PC-3 (cell line): Measurements from ENCODE around the gene UFC1. TPM values are rescaled to one million over a fixed set of nuclear protein-coding genes. Genes with fewer than 3 reads are reported as not detected.

Source experiments
- ATAC-seq: fragments of 200-7000 bp; cut with Tn5 transposase; 2 replicates; pipeline ENCODE4 v1.9.1; 2020; ENCODE audit warnings: mild to moderate bottlenecking, moderate library complexity
- BruUV-seq: library from RNA; stranded (reverse); fragments of 400-500 nt; replicated peaks from 2 replicates; lab custom pipeline; 2021; lab: Mats Ljungman, UMichigan
- CTCF ChIA-PET: fragments of 300-600 bp; sonication (Branson Sonifier 250); formaldehyde crosslinking; loops from one replicate; lab custom pipeline; 2022; ENCODE audit warnings: antibody characterized with exemption; lab: Charles Lee
- POLR2A ChIA-PET: fragments of 300-600 bp; sonication (Branson Sonifier 250); formaldehyde crosslinking; loops from one replicate; lab custom pipeline; 2022; ENCODE audit warnings: antibody characterized with exemption; ENCODE audit not compliant: unreplicated experiment; lab: Charles Lee
- DNase-seq: peaks from one replicate; pipeline ENCODE4 v3.0.0-alpha.2; 2015
- H2AFZ ChIP-seq: fragments of 300-600 bp; sonication (generic); 2 replicates; pipeline ENCODE4 v1.6.0; 2016; ENCODE audit warnings: antibody characterized with exemption, low read length
- H3F3A ChIP-seq: fragments of 300-600 bp; sonication (generic); one replicate; pipeline ENCODE4 v1.6.0; 2017; ENCODE audit warnings: antibody characterized with exemption, low read length, control low read depth, mild to moderate bottlenecking; ENCODE audit not compliant: unreplicated experiment
- H3K27ac ChIP-seq: fragments of 300-600 bp; sonication (generic); 2 replicates; pipeline ENCODE4 v1.5.1; 2016; ENCODE audit warnings: mild to moderate bottlenecking, low read length
- H3K27me3 ChIP-seq: fragments of 300-600 bp; sonication (generic); 2 replicates; pipeline ENCODE4 v1.6.1; 2016; ENCODE audit warnings: low read length, mixed read lengths
- H3K36me3 ChIP-seq: fragments of 300-600 bp; sonication (generic); 2 replicates; pipeline ENCODE4 v1.6.1; 2016; ENCODE audit warnings: low read depth, mixed run types, low read length, mixed read lengths
- H3K4me1 ChIP-seq: fragments of 300-600 bp; sonication (generic); 2 replicates; pipeline ENCODE4 v1.5.1; 2016; ENCODE audit warnings: low read length; ENCODE audit not compliant: insufficient read depth
- H3K4me2 ChIP-seq: fragments of 300-600 bp; sonication (generic); 2 replicates; pipeline ENCODE4 v1.6.0; 2016; ENCODE audit warnings: low read length
- H3K4me3 ChIP-seq: fragments of 300-600 bp; sonication (generic); 2 replicates; pipeline ENCODE4 v1.5.1; 2016; ENCODE audit warnings: mild to moderate bottlenecking, low read length, mixed read lengths
- H3K79me2 ChIP-seq: fragments of 300-600 bp; sonication (generic); 2 replicates; pipeline ENCODE4 v1.6.1; 2017; ENCODE audit warnings: low read length, mixed read lengths
- H3K9ac ChIP-seq: fragments of 300-600 bp; sonication (generic); 2 replicates; pipeline ENCODE4 v1.6.0; 2016; ENCODE audit warnings: mild to moderate bottlenecking, low read length
- H3K9me2 ChIP-seq: fragments of 300-600 bp; sonication (generic); replicated peaks from 2 replicates; pipeline ENCODE4 v1.6.1; 2016; ENCODE audit warnings: mixed run types, low read length, mixed read lengths
- H3K9me3 ChIP-seq: fragments of 300-600 bp; sonication (generic); 2 replicates; pipeline ENCODE4 v1.6.1; 2016; ENCODE audit warnings: low read length, mixed read lengths
- H4K20me1 ChIP-seq: fragments of 300-600 bp; sonication (generic); 2 replicates; pipeline ENCODE4 v1.6.1; 2016; ENCODE audit warnings: low read length, mixed read lengths
- CTCF ChIP-seq: fragments of 300-600 bp; sonication (generic); conservative IDR thresholded peaks from 2 replicates; pipeline ENCODE4 v1.5.1; 2017; ENCODE audit warnings: antibody characterized with exemption, low read depth, mild to moderate bottlenecking, low read length
- EZH2 ChIP-seq: fragments of 300-600 bp; sonication (generic); IDR thresholded peaks from one replicate; pipeline ENCODE4 v1.6.1; 2017; ENCODE audit warnings: antibody characterized with exemption, mild to moderate bottlenecking, low read length; ENCODE audit not compliant: unreplicated experiment
- EZH2phosphoT487 ChIP-seq: fragments of 300-600 bp; sonication (generic); IDR thresholded peaks from 2 replicates; pipeline ENCODE4 v1.6.1; 2018; ENCODE audit warnings: mild to moderate bottlenecking, antibody characterized with exemption, low read length, borderline replicate concordance
- intact Hi-C: fragments of 100-400 bp; cut with micrococcal nuclease; formaldehyde crosslinking; loops from 2 replicates; pipeline ENCODE4 v1.9.0; 2023
- total RNA-seq: library from RNA; depleted of rRNA; stranded (reverse); fragments of >200 nt; gene quantifications from 2 replicates; pipeline ENCODE4 v1.2.3, GENCODE V29; 2014

UFC1 gene
- total RNA-seq, 1 experiment from 2014 or later: 113 TPM

GRCh38 chr1:161140755-161141400, 12.9 kb upstream of the UFC1 start:
- H3K9me2 ChIP-seq: no peaks in the 10 kb centered on the region
- H3K36me3 ChIP-seq: no peaks in the 10 kb centered on the region
- CTCF ChIA-PET: interaction anchor here (1.0 kb wide), 1 partner anchor 13 kb away, joined by 3 read pairs; the partner anchor contains the start of gene UFC1
- no peak overlapping the region for H3K4me3 ChIP-seq
- intact Hi-C loops: loop anchor here (1.0 kb wide), 2 partner anchors 144 to 148 kb away; no protein-coding TSS in a partner anchor
- no peak overlapping the region for H3K9ac ChIP-seq
- H3F3A ChIP-seq: no peaks in the 10 kb centered on the region
- no peaks in the 10 kb centered on the region for H3K9me3 ChIP-seq
- no peaks in the 10 kb centered on the region for H4K20me1 ChIP-seq
- POLR2A ChIA-PET: interaction anchor here (0.5 kb wide), 1 partner anchor 48 kb away, joined by 3 read pairs; no protein-coding TSS in a partner anchor
- H3K79me2 ChIP-seq: 0 out of 2 replicates have a peak, but pooled peaks cover 3% of the 10 kb centered on the region
- H3K27me3 ChIP-seq: no peaks in the 10 kb centered on the region
- H3K4me1 ChIP-seq: no peaks in the 10 kb centered on the region
- H3K4me2 ChIP-seq: no peak overlapping the region
- H3K27ac ChIP-seq: no peak overlapping the region
- TF ChIP-seq EZH2: no peak
- no peak overlapping the region for H2AFZ ChIP-seq
- ATAC-seq (no peak), DNase-seq (no peak)
- no TSS peak for BruUV-seq

GRCh38 chr1:161145832-161146231, 7.9 kb upstream of the UFC1 start:
- POLR2A ChIA-PET: no interaction called here
- ATAC-seq (no peak), DNase-seq (no peak)
- Histone ChIP-seq H3K4me3 (no peak overlapping the region), H3K27ac (no peak overlapping the region), H3K9ac (no peak overlapping the region), H2AFZ (no peak overlapping the region), H3K4me1 (no peaks in the 10 kb centered on the region), H3K79me2 (no peaks in the 10 kb centered on the region), H3K9me2 (no peaks in the 10 kb centered on the region), H4K20me1 (no peaks in the 10 kb centered on the region), H3K27me3 (no peaks in the 10 kb centered on the region), H3F3A (no peaks in the 10 kb centered on the region), H3K4me2 (no peak overlapping the region), H3K9me3 (no peaks in the 10 kb centered on the region), H3K36me3 (no peaks in the 10 kb centered on the region)
- BruUV-seq: no TSS peak
- TF ChIP-seq CTCF: no peak
- TF ChIP-seq EZH2phosphoT487: no peak
- no peak for TF ChIP-seq EZH2
- intact Hi-C loops: no loop called here
- CTCF ChIA-PET: no interaction called here

DNA sequence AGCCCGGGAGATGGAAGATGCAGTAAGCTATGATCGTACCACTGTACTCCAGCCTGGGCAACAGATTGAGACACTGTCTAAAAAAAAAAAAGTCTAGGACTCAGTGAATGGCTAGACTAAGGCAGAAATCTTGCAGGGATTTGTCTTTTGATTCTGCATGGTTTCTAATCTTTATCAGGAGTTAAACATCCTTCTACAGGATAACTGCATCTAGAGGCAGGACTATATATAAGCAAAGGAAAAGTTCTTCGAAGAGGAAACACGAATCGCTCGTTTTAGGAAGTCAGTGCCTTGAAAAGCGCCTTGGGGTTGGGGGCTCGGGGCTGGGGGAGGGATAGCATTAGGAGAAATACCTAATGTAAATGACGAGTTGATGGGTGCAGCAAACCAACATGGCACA, 602 bp upstream of the UFC1 start:
- no TSS peak for BruUV-seq
- ATAC-seq (no peak; the same call in 1 of the 2 replicates), DNase-seq (no peak)
- Histone ChIP-seq H3K4me3 (peak overlapping the region; percentile 78), H3K36me3 (peaks cover 9% of the 10 kb centered on the region; the same call in 1 of the 2 replicates), H2AFZ (peak overlapping the region; percentile 86), H3K27ac (peak overlapping the region; percentile 89; the same call in 1 of the 2 replicates), H3K9me3 (no peaks in the 10 kb centered on the region), H3F3A (no peaks in the 10 kb centered on the region), H3K79me2 (peaks cover 19% of the 10 kb centered on the region), H3K9me2 (no peaks in the 10 kb centered on the region), H3K4me2 (peak overlapping the region; percentile 84), H3K27me3 (no peaks in the 10 kb centered on the region), H3K9ac (peak overlapping the region; percentile 90), H4K20me1 (no peaks in the 10 kb centered on the region), H3K4me1 (peaks cover 20% of the 10 kb centered on the region)
- ChIA-PET POLR2A (interaction anchor here (0.5 to 0.6 kb wide), 6 partner anchors 17 to 156 kb away, joined by 3 to 10 read pairs (median 4); no protein-coding TSS in a partner anchor), CTCF (interaction anchor here (0.9 to 1.3 kb wide), 3 partner anchors 13 to 20 kb away, joined by 3 to 5 read pairs (median 4); partner anchors contain the start of gene PPOX)
- intact Hi-C loops: loop anchor here (1.0 to 2.0 kb wide), 2 partner anchors 20 to 35 kb away; partner anchors contain the start of genes DEDD, NIT1 and PFDN2
- TF ChIP-seq EZH2: no peak
- TF ChIP-seq CTCF: no peak
- no peak for TF ChIP-seq EZH2phosphoT487
